Neuronal stem cell (in vitro differentiated cells): ENCODE data around the gene GSTT4.
"Not testable (repeated sequence)": the region's sequence is repeated elsewhere in the genome, so short reads cannot be mapped to it uniquely, and the experiment has no call there.

ENCODE experiments used
- DNase-seq: peaks from one replicate; pipeline ENCODE4 v3.0.0-alpha.2; 2013; ENCODE audit warnings: low spot score
- H2AFZ ChIP-seq: one replicate; pipeline ENCODE4 v1.6.1; 2013; ENCODE audit warnings: mild to moderate bottlenecking, low read length, inconsistent platforms
- H2AK5ac ChIP-seq: 2 replicates; pipeline ENCODE4 v1.6.1; 2013; ENCODE audit warnings: low read depth, mild to moderate bottlenecking, inconsistent platforms, low read length, moderate library complexity, mixed read lengths
- H2BK120ac ChIP-seq: 2 replicates; pipeline ENCODE4 v1.6.1; 2013; ENCODE audit warnings: low read depth, mild to moderate bottlenecking, inconsistent platforms, low read length, moderate library complexity, mixed read lengths
- H2BK12ac ChIP-seq: one replicate; pipeline ENCODE4 v1.6.1; 2013; ENCODE audit warnings: low read length, inconsistent platforms
- H2BK15ac ChIP-seq: 2 replicates; pipeline ENCODE4 v1.6.1; 2013; ENCODE audit warnings: mild to moderate bottlenecking, low read length, inconsistent platforms, mixed read lengths
- H2BK5ac ChIP-seq: one replicate; pipeline ENCODE4 v1.6.1; 2013; ENCODE audit warnings: inconsistent platforms, mild to moderate bottlenecking, low read length, moderate library complexity
- H3K14ac ChIP-seq: one replicate; pipeline ENCODE4 v1.6.1; 2013; ENCODE audit warnings: low read length, inconsistent platforms
- H3K18ac ChIP-seq: 2 replicates; pipeline ENCODE4 v1.6.1; 2013; ENCODE audit warnings: low read length, inconsistent platforms
- H3K23ac ChIP-seq: 2 replicates; pipeline ENCODE4 v1.6.1; 2013; ENCODE audit warnings: low read depth, mild to moderate bottlenecking, mixed read lengths, low read length, inconsistent platforms; ENCODE audit not compliant: poor library complexity
- H3K27ac ChIP-seq: replicated peaks from 3 replicates; pipeline ENCODE4 v1.5.1; 2013; ENCODE audit warnings: low read length, inconsistent platforms
- H3K27me3 ChIP-seq, 3 experiments: 2 replicates each; pipeline ENCODE4 v1.6.1; 2013; ENCODE audit warnings: low read length in 3 of 3, mild to moderate bottlenecking in 2 of 3, inconsistent platforms in 1 of 3, low read depth in 1 of 3, mixed read lengths in 1 of 3, moderate library complexity in 1 of 3; ENCODE audit not compliant: control insufficient read depth in 3 of 3, insufficient read depth in 3 of 3
- H3K36me3 ChIP-seq, 2 donors: replicated peaks in 1 of 2; 2 replicates each; pipeline ENCODE4 v1.6.1; 2013; ENCODE audit warnings: low read length in 2 of 2; ENCODE audit not compliant: control insufficient read depth in 2 of 2, insufficient read depth in 2 of 2
- H3K4ac ChIP-seq: 2 replicates; pipeline ENCODE4 v1.6.1; 2013; ENCODE audit warnings: inconsistent platforms, mild to moderate bottlenecking, low read length, moderate library complexity
- H3K4me1 ChIP-seq, 2 donors: 1 replicate in 1 of 2; 2 replicates in 1 of 2; pipeline ENCODE4 v1.6.1; 2013; ENCODE audit warnings: low read length in 2 of 2, low read depth in 1 of 2; ENCODE audit not compliant: control insufficient read depth in 2 of 2, insufficient read depth in 1 of 2
- H3K4me2 ChIP-seq: one replicate; pipeline ENCODE4 v1.6.1; 2013; ENCODE audit warnings: mild to moderate bottlenecking, low read length, inconsistent platforms; ENCODE audit not compliant: insufficient read depth, poor library complexity, severe bottlenecking
- H3K4me3 ChIP-seq, 2 donors: 2 replicates each; pipeline ENCODE4 v1.5.1; 2013; ENCODE audit warnings: low read length in 2 of 2, mild to moderate bottlenecking in 2 of 2, inconsistent platforms in 1 of 2, moderate library complexity in 1 of 2
- H3K79me1 ChIP-seq: one replicate; pipeline ENCODE4 v1.6.1; 2013; ENCODE audit warnings: low read depth, mild to moderate bottlenecking, inconsistent platforms, low read length, moderate library complexity
- H3K9ac ChIP-seq: one replicate; pipeline ENCODE4 v1.6.1; 2013; ENCODE audit warnings: mild to moderate bottlenecking, low read depth, low read length, inconsistent platforms; ENCODE audit not compliant: poor library complexity
- H3K9me3 ChIP-seq, 2 donors: replicated peaks in 1 of 2; 2 replicates each; pipeline versions ENCODE3 to v1.6.1; 2013; ENCODE audit warnings: low read length in 2 of 2, mild to moderate bottlenecking in 2 of 2, inconsistent platforms in 1 of 2, low read depth in 1 of 2, mixed read lengths in 1 of 2, moderate library complexity in 1 of 2; ENCODE audit not compliant: control insufficient read depth in 2 of 2, insufficient read depth in 1 of 2
- H4K8ac ChIP-seq: one replicate; pipeline ENCODE4 v1.6.1; 2013; ENCODE audit warnings: low read depth, mild to moderate bottlenecking, inconsistent platforms, low read length, moderate library complexity
- H4K91ac ChIP-seq: one replicate; pipeline ENCODE4 v1.6.1; 2013; ENCODE audit warnings: low read length, low read depth, mild to moderate bottlenecking, inconsistent platforms; ENCODE audit not compliant: poor library complexity
- WGBS, 2 donors: extraction: QIAGEN DNeasy Blood & Tissue Kit; methylation state at CpG; one replicate each; pipeline ENCODE4 v1.1.7; 2013; ENCODE audit warnings: missing lambda C conversion rate in 2 of 2, mixed read lengths in 1 of 2; ENCODE audit not compliant: insufficient read length in 2 of 2, insufficient replicate concordance in 1 of 2; ENCODE audit errors: extremely low coverage in 2 of 2; 5-methylcytosine and 5-hydroxymethylcytosine counted together

Gene GSTT4

GRCh38 chr22:23952794-23953405 lies 52.4 kb downstream of the GSTT4 start:
- H2BK12ac ChIP-seq, H3K9me3 ChIP-seq, DNase-seq, H2BK5ac ChIP-seq, H3K18ac ChIP-seq, H4K8ac ChIP-seq, H3K4me2 ChIP-seq, H3K79me1 ChIP-seq, H2AFZ ChIP-seq, H3K36me3 ChIP-seq, H2BK120ac ChIP-seq, H3K23ac ChIP-seq, H3K4ac ChIP-seq, H3K4me1 ChIP-seq, H4K91ac ChIP-seq, H3K27me3 ChIP-seq, H2AK5ac ChIP-seq, H2BK15ac ChIP-seq, H3K9ac ChIP-seq, H3K14ac ChIP-seq, H3K27ac ChIP-seq, H3K4me3 ChIP-seq: not testable (repeated sequence)
- WGBS, 2 donors: no CpG with 5 or more reads among the region's 11 CpGs

- not testable (repeated sequence) for H3K4me2 ChIP-seq, H2BK120ac ChIP-seq, H2BK5ac ChIP-seq, H2BK12ac ChIP-seq, H4K8ac ChIP-seq, H3K4ac ChIP-seq, H2AFZ ChIP-seq, H3K14ac ChIP-seq, H2BK15ac ChIP-seq, H3K9me3 ChIP-seq, H3K23ac ChIP-seq, H3K36me3 ChIP-seq, H3K27ac ChIP-seq, H3K4me1 ChIP-seq, H3K9ac ChIP-seq, H2AK5ac ChIP-seq, H3K4me3 ChIP-seq, H4K91ac ChIP-seq, H3K27me3 ChIP-seq, H3K79me1 ChIP-seq, DNase-seq, H3K18ac ChIP-seq
- no CpG with 5 or more reads among the region's 2 CpGs for WGBS, 2 donors
Observed at GRCh38 chr22:23951383-23951782, 53.9 kb downstream of the GSTT4 start.

GRCh38 chr22:23949764-23950163 lies 55.5 kb downstream of the GSTT4 start:
- not testable (repeated sequence) for H2BK15ac ChIP-seq, H3K9ac ChIP-seq, H3K4ac ChIP-seq, H3K4me1 ChIP-seq, DNase-seq, H3K23ac ChIP-seq, H3K36me3 ChIP-seq, H4K91ac ChIP-seq, H2AFZ ChIP-seq, H3K14ac ChIP-seq, H2BK12ac ChIP-seq, H3K79me1 ChIP-seq, H2AK5ac ChIP-seq, H3K4me3 ChIP-seq, H3K18ac ChIP-seq, H3K9me3 ChIP-seq, H4K8ac ChIP-seq, H3K27ac ChIP-seq, H3K4me2 ChIP-seq, H2BK5ac ChIP-seq, H2BK120ac ChIP-seq, H3K27me3 ChIP-seq
- WGBS, 2 donors: no CpG with 5 or more reads among the region's 18 CpGs
